Left forelimb (tissue), 1 donor: ENCODE data around the gene PACSIN2.

Experiments
- DNase-seq: peaks from one replicate; pipeline ENCODE4 v3.0.0-alpha.2; 2018; ENCODE audit warnings: low spot score

Gene PACSIN2

GRCh38 chr22:42862045-42862734, 152.8 kb downstream of the PACSIN2 start:
- DNase-seq: no peak

GRCh38 chr22:42860968-42861367, 154.0 kb downstream of the PACSIN2 start:
- DNase-seq: no peak

- no peak for DNase-seq
Measured at GRCh38 chr22:42857845-42858481, 157.0 kb downstream of the PACSIN2 start.

DNA sequence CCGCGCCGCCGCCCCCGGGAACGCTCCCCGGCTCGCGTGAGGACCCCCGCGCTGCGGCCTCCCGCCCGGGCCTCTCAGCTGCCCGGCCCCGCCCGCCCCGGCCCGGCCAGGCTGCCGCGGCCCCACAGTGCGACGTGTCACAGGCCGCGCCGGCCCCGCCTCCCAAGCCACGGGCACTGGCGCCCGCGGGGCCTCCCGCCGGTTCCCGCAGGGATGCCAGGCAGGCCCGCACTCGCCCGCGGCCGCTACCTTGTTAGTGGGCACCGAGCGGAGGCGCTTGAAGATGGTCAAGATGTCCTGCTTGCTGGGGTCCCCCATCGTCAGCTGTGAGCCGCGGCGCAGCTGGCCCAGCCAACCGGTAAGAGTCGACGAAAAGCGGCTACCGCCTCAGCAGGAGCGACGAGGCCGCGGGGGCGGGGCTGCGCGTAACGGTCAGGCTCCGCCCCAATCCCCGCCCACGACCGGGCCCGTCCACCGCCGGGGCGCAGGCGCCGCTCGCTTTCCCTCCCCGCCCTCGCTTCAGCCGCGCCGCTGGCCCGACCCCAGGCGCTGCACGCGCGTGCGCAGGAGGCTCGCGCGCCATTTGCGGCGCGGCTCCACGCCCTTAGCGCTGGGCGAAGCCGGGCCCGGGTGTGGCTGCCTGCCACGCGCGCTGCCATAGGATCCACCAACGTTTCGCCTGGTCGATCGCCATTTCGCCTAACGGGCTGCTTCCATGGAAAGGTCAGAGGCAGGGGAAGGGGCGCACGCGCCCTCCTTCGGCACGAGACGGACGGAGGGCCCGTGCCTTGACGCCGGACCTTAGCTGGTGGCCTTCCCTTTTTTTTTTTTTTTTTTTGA, 157.9 kb downstream of the PACSIN2 start, which contains the start of gene ARFGAP3:
Gene ARFGAP3 (minus strand): TSS at position 409 of the 840 bp plus-strand sequence. CDS start 91 bp downstream, at position 318.
- DNase-seq: peak; percentile 98

DNA sequence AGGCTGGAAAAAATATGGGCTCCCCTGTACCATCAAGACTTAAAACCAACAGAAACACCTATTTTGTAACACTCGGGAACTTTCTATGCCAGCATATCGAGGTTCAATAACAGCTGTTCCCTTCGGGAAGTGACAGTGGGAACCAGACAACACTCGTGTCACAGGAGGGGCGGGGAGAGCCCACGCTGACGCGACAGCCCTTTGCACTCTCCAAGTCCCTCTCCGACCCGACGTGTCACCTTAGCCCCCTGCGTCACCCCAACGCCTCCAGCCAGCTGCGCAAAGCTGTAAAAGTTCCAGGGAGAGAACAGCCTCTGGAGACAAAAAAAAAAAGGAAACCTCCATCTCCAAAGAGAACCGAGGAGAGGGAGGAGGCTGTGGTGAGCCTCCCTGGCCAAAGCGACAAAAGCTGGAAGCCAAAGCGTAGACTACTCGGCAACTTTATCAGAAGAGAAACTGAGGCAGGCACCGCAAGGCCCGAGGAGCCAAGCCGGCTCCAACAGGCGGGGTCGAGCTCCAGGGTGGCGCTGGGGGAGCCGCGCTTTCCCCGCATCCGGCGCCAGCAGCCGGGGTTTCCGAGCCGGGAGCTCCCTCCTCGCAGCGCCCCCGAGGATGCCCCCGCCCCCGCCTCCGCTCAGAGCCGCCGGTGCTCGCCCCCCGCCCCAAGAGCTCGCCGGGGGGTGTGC, 158.6 kb downstream of the PACSIN2 start:
- peak; percentile 73 for DNase-seq

DNA sequence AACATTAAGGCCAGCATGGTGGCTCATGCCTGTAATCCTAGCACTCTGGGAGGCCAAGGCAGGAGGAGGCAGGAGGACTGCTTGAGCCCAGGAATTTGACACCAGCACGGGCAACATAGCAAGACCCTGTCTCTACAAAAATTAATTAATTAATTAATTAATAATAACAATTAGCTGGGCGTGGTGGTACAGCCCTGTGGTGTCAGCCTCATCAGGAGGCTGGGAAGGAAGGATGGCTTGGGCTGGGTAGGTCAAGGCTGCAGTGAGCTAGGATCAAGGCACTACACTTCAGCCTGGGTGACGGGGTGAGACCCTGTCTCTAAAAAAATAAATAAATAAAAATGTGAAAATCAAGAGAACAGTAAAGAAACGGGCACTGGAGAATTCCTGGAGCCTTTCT, 159.2 kb downstream of the PACSIN2 start:
- DNase-seq: no peak

DNA sequence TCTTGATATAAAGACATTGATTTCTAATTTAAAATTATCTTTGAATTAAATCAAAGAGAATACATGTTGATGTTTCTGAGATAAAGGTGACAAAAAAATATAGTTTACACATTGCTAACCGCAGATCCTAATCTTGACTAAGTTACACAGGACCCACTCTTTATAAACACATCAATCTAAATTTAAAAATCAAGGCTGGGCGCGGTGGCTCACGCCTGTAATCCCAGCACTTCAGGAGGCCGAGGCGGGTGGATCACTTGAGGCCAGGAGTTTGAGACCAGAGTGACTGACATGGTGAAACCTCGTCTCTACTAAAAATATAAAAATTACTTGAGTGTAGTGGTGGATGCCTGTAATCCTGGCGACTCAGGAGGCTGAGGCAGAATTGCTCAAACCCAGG, 159.7 kb downstream of the PACSIN2 start:
- DNase-seq: no peak

GRCh38 chr22:42848941-42849550, 165.9 kb downstream of the PACSIN2 start:
- DNase-seq: no peak

GRCh38 chr22:42847110-42847509, 167.8 kb downstream of the PACSIN2 start:
- DNase-seq: no peak

GRCh38 chr22:42844756-42845155, 170.2 kb downstream of the PACSIN2 start:
- no peak for DNase-seq

GRCh38 chr22:42842658-42843370, 172.1 kb downstream of the PACSIN2 start:
- no peak for DNase-seq

DNA sequence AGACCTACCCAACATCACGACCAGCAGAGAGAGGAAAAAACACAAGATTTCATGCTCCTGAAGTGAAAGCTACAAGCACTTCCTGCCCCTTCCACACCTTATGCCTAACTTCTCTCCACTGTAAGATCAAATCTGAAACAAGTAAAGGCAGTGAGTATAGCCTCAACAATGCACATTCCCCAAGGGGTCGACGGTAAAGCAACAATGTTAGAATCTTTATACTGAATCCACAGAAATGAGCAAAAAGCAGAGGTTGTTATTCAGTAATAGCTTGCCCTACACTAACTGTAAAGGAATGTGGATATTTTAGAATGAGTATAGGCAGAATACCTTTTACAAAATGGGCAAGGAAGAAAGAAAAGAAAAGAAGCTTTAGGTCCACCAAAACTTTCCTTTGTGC, 173.5 kb downstream of the PACSIN2 start:
- no peak for DNase-seq

GRCh38 chr22:42837556-42837955, 177.4 kb downstream of the PACSIN2 start:
- DNase-seq: no peak

DNA sequence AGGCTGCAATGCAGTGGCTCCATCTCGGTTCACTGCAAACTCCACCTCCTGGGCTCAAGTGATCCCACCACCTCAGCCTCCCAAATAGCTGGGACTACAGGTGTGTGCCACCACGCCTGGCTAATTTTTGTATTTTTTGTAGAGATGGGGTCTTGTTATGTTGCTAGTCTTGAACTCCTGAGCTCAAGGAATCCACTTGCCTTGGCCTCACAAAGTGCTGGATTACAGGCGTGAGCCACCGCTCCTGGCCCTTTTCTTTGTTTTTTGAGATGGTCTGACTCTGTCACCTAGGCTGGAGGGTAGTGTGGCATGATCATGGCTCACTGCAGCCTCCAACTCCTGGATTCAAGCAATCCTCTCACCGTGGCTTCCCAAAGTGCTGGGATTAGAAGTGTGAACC, 178.9 kb downstream of the PACSIN2 start:
- DNase-seq: no peak

DNA sequence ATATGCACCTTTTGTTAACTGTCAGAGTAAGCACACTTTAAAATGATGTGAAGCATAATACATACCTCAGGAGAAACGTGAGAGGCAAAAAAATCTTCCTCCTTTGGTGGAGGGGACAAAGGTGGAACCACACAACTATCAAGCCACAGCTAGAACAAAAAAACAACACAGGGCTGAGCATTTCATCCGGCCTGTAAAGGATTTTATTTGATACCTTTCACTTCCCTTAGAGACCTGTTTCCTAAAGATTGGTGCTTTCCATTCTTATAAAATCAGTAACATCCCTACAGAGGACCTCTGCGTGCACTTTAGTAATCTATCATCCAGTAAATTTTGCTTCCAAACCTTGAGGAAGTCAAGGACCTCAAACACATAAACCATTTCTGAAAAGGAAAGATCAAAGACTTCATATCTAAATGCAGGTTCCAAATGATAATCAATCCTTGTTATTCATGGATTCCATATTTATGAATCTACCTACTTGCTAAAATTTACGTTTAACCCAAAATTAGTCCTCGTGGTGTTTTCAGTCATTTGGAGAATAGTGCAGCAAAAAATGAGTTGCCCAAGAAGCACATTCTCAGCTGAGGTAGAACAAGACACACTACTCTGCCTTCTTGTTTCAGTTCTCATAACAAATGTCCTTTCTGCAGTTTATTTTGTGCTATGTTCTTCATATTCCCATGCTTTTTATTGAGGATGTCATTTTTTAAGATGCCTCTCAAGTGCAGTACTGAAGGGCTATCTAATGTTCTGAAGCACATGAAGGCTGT, 180.6 kb downstream of the PACSIN2 start:
- DNase-seq: no peak

DNA sequence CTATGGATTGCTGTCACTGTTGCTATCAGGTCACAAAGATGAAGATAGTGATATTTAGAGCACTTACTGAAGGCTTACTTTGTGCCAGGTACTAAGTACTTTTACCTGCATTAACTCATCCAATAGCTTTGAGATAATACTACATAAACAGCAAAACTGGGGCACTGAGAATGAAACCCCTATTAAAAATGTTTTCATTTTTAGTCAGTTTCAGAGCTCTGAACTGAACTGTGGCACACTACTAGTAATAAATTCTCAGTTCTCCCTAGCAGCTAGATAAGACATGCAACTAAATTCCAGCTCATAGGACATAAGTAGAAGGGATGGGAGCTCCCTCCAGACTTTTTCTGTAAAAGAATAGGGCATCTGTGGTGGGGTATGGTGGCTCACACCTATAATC, 181.8 kb downstream of the PACSIN2 start:
- DNase-seq: no peak

GRCh38 chr22:42831712-42832111, 183.2 kb downstream of the PACSIN2 start:
- DNase-seq: no peak

DNA sequence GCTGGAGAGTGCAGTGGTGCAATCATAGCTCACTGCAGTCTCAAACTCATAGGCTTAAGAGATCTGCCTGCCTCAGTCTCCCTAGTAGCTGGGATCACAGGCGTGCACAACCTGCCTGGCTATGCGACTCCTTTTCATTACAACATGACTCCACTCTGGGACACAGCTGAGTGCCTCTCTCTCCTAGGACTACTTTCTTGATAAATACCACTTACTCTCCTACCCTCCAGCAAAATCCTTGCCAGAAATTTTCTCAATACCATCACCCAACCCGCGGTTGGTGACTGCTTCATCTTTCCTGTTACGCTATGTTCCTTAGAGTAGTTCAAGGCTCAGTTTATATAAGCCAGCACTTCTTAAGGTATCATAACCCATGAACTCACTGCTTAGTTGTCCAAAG, 184.8 kb downstream of the PACSIN2 start:
- no peak for DNase-seq

DNA sequence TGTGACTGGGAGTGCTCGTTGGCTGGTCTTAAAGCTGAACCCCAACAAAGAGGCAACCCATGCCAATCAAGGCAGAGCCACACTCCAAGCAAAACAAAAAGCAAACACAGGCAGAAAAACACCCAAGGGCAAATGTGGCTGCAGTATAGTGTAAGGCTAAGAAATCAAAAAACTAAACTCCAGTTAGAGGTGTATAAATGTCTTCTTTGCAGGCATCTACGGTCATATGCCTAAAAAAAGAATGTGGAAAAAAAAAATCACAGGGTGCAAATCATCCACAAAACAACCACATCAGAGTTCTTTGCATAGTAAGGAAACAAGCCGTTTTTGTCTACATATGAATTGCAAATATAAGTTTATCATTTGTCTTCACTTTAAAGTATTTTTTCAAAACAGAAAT, 185.6 kb downstream of the PACSIN2 start:
- DNase-seq: no peak

DNA sequence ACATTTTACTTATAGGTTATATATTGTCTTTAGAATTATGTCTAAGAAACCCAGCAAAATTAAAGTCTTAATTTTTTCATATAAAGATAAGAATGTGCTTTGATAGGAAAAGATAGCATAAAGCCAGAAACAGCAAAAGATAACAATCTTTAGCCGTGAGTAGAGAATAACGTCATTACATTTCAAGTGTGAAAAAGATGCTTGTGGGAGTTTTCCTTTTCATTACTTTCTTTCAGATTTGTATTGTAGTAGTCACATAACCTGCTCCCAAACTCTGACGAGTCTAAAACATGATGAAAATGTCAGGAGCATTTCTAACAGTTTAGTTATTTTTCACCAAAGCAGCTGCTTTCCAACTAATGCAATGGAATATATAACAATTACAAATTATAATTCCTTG, 189.2 kb downstream of the PACSIN2 start:
- DNase-seq: no peak
